Measurements from ENCODE around the gene FHIT. TPM values are rescaled to one million over a fixed set of nuclear protein-coding genes. Genes with fewer than 3 reads are reported as not detected.

Gene FHIT
- total RNA-seq, 4 donors from 2014 or later, result 0.72 to 5.2 (median 2.1) TPM

- DNase-seq (no peak), ATAC-seq (no peak)
- Histone ChIP-seq H3K27ac (no peak overlapping the region), H3K9me3 (no peaks in the 10 kb centered on the region), H3K27me3 (no peaks in the 10 kb centered on the region), H3K4me1 (no peaks in the 10 kb centered on the region), H3K4me3 (no peak overlapping the region), H3K36me3 (no peaks in the 10 kb centered on the region)
- in situ Hi-C loops (cut with MboI; ENCODE audit: low sequenced_read_pairs in 4 of 4), result no loop called here
- TF ChIP-seq POLR2A (IDR thresholded peaks at IDR 0.05) (no peak), CTCF (IDR thresholded peaks at IDR 0.05 in 4 of 5, conservative IDR thresholded peaks at IDR 0.05 in 1 of 5) (no peak)
- intact Hi-C loops (cut with DNase I; ENCODE audit: low total_unique reads), result no loop called here
These were observed 1066.1 kb downstream of the FHIT start for GRCh38 chr3:60185161-60185560.

- Histone ChIP-seq H3K4me1 (no peaks in the 10 kb centered on the region), H3K9me3 (no peaks in the 10 kb centered on the region), H3K4me3 (no peak overlapping the region), H3K27me3 (no peaks in the 10 kb centered on the region), H3K27ac (no peak overlapping the region), H3K36me3 (no peaks in the 10 kb centered on the region)
- DNase-seq, result no peak
- no peak for ATAC-seq
- in situ Hi-C loops (cut with MboI; ENCODE audit: low sequenced_read_pairs in 4 of 4) (no loop called here), intact Hi-C loops (cut with DNase I; ENCODE audit: low total_unique reads) (no loop called here)
- TF ChIP-seq POLR2A (IDR thresholded peaks at IDR 0.05), result no peak
- no peak for TF ChIP-seq CTCF (IDR thresholded peaks at IDR 0.05 in 4 of 5, conservative IDR thresholded peaks at IDR 0.05 in 1 of 5)
These were observed 1068.6 kb downstream of the FHIT start for GRCh38 chr3:60182697-60183096.

- in situ Hi-C loops (cut with MboI; ENCODE audit: low sequenced_read_pairs in 4 of 4), result no loop called here
- intact Hi-C loops (cut with DNase I; ENCODE audit: low total_unique reads), result no loop called here
- no peak overlapping the region for H3K27ac ChIP-seq
- ATAC-seq (no peak), DNase-seq (no peak)
- no peak overlapping the region for H3K4me3 ChIP-seq
- no peaks in the 10 kb centered on the region for H3K36me3 ChIP-seq
- TF ChIP-seq CTCF (IDR thresholded peaks at IDR 0.05 in 4 of 5, conservative IDR thresholded peaks at IDR 0.05 in 1 of 5) (no peak), POLR2A (IDR thresholded peaks at IDR 0.05) (no peak)
- no peaks in the 10 kb centered on the region for H3K27me3 ChIP-seq
- no peaks in the 10 kb centered on the region for H3K4me1 ChIP-seq
- no peaks in the 10 kb centered on the region for H3K9me3 ChIP-seq
These were observed 1072.2 kb downstream of the FHIT start for GRCh38 chr3:60178931-60179653.

GRCh38 chr3:60177726-60178125 is 1073.5 kb downstream of the FHIT start:
- no peak for ATAC-seq
- TF ChIP-seq POLR2A (IDR thresholded peaks at IDR 0.05), result no peak
- no peak for TF ChIP-seq CTCF (IDR thresholded peaks at IDR 0.05 in 4 of 5, conservative IDR thresholded peaks at IDR 0.05 in 1 of 5)
- no peaks in the 10 kb centered on the region for H3K9me3 ChIP-seq

GRCh38 chr3:60176614-60177013 is 1074.6 kb downstream of the FHIT start:
- intact Hi-C loops (cut with DNase I; ENCODE audit: low total_unique reads) (no loop called here), in situ Hi-C loops (cut with MboI; ENCODE audit: low sequenced_read_pairs in 4 of 4) (no loop called here)
- H3K4me3 ChIP-seq, result no peak overlapping the region
- TF ChIP-seq POLR2A (IDR thresholded peaks at IDR 0.05), result no peak
- no peak for TF ChIP-seq CTCF (IDR thresholded peaks at IDR 0.05 in 4 of 5, conservative IDR thresholded peaks at IDR 0.05 in 1 of 5)
- no peak overlapping the region for H3K27ac ChIP-seq
- H3K36me3 ChIP-seq, result no peaks in the 10 kb centered on the region
- no peaks in the 10 kb centered on the region for H3K4me1 ChIP-seq
- no peaks in the 10 kb centered on the region for H3K9me3 ChIP-seq
- ATAC-seq, result no peak
- no peak for DNase-seq
- H3K27me3 ChIP-seq, result no peaks in the 10 kb centered on the region

More at GRCh38 chr3:60177726-60178125, 1073.5 kb downstream of the FHIT start:
- Histone ChIP-seq H3K4me3 (no peak overlapping the region), H3K4me1 (no peaks in the 10 kb centered on the region), H3K36me3 (no peaks in the 10 kb centered on the region), H3K27me3 (no peaks in the 10 kb centered on the region), H3K27ac (no peak overlapping the region)
- no peak for DNase-seq
- intact Hi-C loops (cut with DNase I; ENCODE audit: low total_unique reads), result no loop called here
- in situ Hi-C loops (cut with MboI; ENCODE audit: low sequenced_read_pairs in 4 of 4), result no loop called here
